NT2/D1 (cell line): ENCODE results near the gene AFAP1L2.

Source experiments
- SUZ12 ChIP-seq: IDR thresholded peaks from 2 replicates; pipeline ENCODE4 v1.6.1; 2011; ENCODE audit not compliant: insufficient read length, insufficient read depth; ENCODE audit errors: extremely low read depth
- YY1 ChIP-seq: IDR thresholded peaks from 2 replicates; pipeline ENCODE4 v1.6.1; 2011; ENCODE audit not compliant: insufficient read length, insufficient read depth

- TF ChIP-seq YY1 = no peak
- no peak for TF ChIP-seq SUZ12
These were observed 151.4 kb downstream of the AFAP1L2 start for GRCh38 chr10:114252883-114253282.
